Colonic mucosa (tissue), 4 donors: ENCODE measurements around the gene TMEM63C. TPM values are rescaled to one million over a fixed set of nuclear protein-coding genes. Genes with fewer than 3 reads are reported as not detected.

Experiments
- DNase-seq: peaks from one replicate; pipeline ENCODE4 v3.0.0-alpha.2; 2020
- H3K27ac ChIP-seq: fragments of 200-600 bp; one replicate; pipeline ENCODE4 v1.8.0; 2021
- H3K27me3 ChIP-seq: fragments of 200-600 bp; one replicate; pipeline ENCODE4 v1.8.0; 2021
- H3K36me3 ChIP-seq: fragments of 200-600 bp; one replicate; pipeline ENCODE4 v1.8.0; 2021
- H3K4me1 ChIP-seq: fragments of 200-600 bp; one replicate; pipeline ENCODE4 v1.8.0; 2021; ENCODE audit warnings: mild to moderate bottlenecking
- H3K4me3 ChIP-seq: fragments of 200-600 bp; one replicate; pipeline ENCODE4 v1.8.0; 2021
- H3K9ac ChIP-seq, 2 donors: one replicate each; pipeline ENCODE4 v1.7.0; 2013; ENCODE audit warnings: control low read depth in 2 of 2, low read depth in 2 of 2, low read length in 2 of 2
- H3K9me3 ChIP-seq: fragments of 200-600 bp; one replicate; pipeline ENCODE4 v1.8.0; 2021
- CTCF ChIP-seq: fragments of 200-600 bp; IDR thresholded peaks from one replicate; pipeline ENCODE4 v1.8.0; 2022; ENCODE audit warnings: antibody characterized with exemption, mild to moderate bottlenecking
- intact Hi-C: fragments of 100-400 bp; cut with DNase I; formaldehyde crosslinking; loops from one replicate; pipeline ENCODE4 v1.14.1; 2022
- total RNA-seq, 2 donors: library from RNA; stranded (reverse); fragmentation: NEBNext Ultra II Directional in 1 of 2; extraction: Animal tissue kit (Norgen Biotek cat#: 25700) in 1 of 2; gene quantifications; one replicate each; pipeline ENCODE4 v1.2.1, GENCODE V29; 2021
- donor health status: healthy.
- donor health status: DM: no; HTN: no; CAD: no.
- donor health status: DM: no; HTN: no; CAD: no.

Gene TMEM63C
- total RNA-seq, 2 donors from 2014 or later, result 5.9 to 13.2 TPM

- Histone ChIP-seq H3K27ac (no peak overlapping the region), H3K27me3 (no peaks in the 10 kb centered on the region), H3K9me3 (no peaks in the 10 kb centered on the region), H3K4me3 (no peak overlapping the region), H3K36me3 (no peaks in the 10 kb centered on the region), H3K4me1 (no peaks in the 10 kb centered on the region), H3K9ac (no peak overlapping the region)
- intact Hi-C loops, result no loop called here
- no peak for DNase-seq
- no peak for TF ChIP-seq CTCF
Measured at GRCh38 chr14:77219591-77219990, 38.0 kb downstream of the TMEM63C start.

- Histone ChIP-seq H3K9me3 (no peaks in the 10 kb centered on the region), H3K9ac (no peak overlapping the region), H3K27ac (no peak overlapping the region), H3K27me3 (no peaks in the 10 kb centered on the region), H3K36me3 (no peaks in the 10 kb centered on the region), H3K4me1 (no peaks in the 10 kb centered on the region), H3K4me3 (no peak overlapping the region)
- no peak for DNase-seq
- TF ChIP-seq CTCF, result no peak
- intact Hi-C loops, result no loop called here
Measured at GRCh38 chr14:77220246-77221017, 38.8 kb downstream of the TMEM63C start.

- H3K9ac ChIP-seq, result no peak overlapping the region
- H3K9me3 ChIP-seq, result no peaks in the 10 kb centered on the region
- TF ChIP-seq CTCF, result no peak
Measured at GRCh38 chr14:77221241-77221871, 39.8 kb downstream of the TMEM63C start.

GRCh38 chr14:77222546-77223225, 41.1 kb downstream of the TMEM63C start:
- Histone ChIP-seq H3K4me1 (no peaks in the 10 kb centered on the region), H3K27me3 (no peaks in the 10 kb centered on the region), H3K36me3 (no peaks in the 10 kb centered on the region), H3K9me3 (no peaks in the 10 kb centered on the region), H3K27ac (no peak overlapping the region), H3K4me3 (no peak overlapping the region), H3K9ac (no peak overlapping the region)
- intact Hi-C loops, result no loop called here
- no peak for TF ChIP-seq CTCF
- no peak for DNase-seq

More at GRCh38 chr14:77221241-77221871, 39.8 kb downstream of the TMEM63C start:
- H3K27ac ChIP-seq, result no peak overlapping the region
- intact Hi-C loops, result no loop called here
- H3K4me1 ChIP-seq, result no peaks in the 10 kb centered on the region
- H3K36me3 ChIP-seq, result no peaks in the 10 kb centered on the region
- no peak for DNase-seq
- no peak overlapping the region for H3K4me3 ChIP-seq
- H3K27me3 ChIP-seq, result no peaks in the 10 kb centered on the region

GRCh38 chr14:77224212-77224611, 42.6 kb downstream of the TMEM63C start:
- Histone ChIP-seq H3K36me3 (no peaks in the 10 kb centered on the region), H3K9me3 (no peaks in the 10 kb centered on the region), H3K4me3 (no peak overlapping the region), H3K4me1 (no peaks in the 10 kb centered on the region), H3K27me3 (no peaks in the 10 kb centered on the region), H3K9ac (no peak overlapping the region), H3K27ac (no peak overlapping the region)
- DNase-seq, result no peak
- intact Hi-C loops, result no loop called here
- no peak for TF ChIP-seq CTCF
